ENCODE measurements around the gene LAPTM5. TPM values are rescaled to one million over a fixed set of nuclear protein-coding genes. Genes with fewer than 3 reads are reported as not detected.

The LAPTM5 gene
- total RNA-seq, 3 donors from 2014 or later = 41.3 to 130 (median 70.1) TPM

DNA sequence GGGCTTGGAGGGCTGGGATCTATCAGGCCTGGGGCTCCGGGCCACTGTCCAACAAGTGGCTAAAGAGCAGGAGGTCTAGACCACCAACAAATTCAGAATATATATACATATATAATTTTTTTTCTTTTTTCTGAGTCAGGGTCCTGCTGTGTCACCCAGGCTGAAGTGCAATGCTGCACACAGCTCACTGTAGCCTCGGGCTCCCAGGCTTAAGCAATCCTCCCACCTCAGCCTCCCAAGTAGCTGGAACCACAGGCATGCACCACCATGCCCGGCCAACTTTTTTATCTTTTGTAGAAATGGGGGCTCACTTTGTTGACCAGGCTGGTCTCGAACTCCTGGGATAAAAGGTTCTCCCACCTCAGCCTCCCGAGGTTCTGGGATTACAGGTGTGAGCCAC lies 6.8 kb upstream of the LAPTM5 start:
- intact Hi-C loops (cut with DNase I; ENCODE audit: low total_unique reads) = no loop called here
- Histone ChIP-seq H3K27me3 (no peaks in the 10 kb centered on the region), H3K27ac (no peak overlapping the region), H3K36me3 (no peaks in the 10 kb centered on the region), H3K4me1 (peaks cover 5 to 9% of the 10 kb centered on the region in 2 donors), H3K4me3 (no peak overlapping the region), H3K9me3 (no peaks in the 10 kb centered on the region)
- no peak for DNase-seq (ENCODE audit: low spot score in 2 of 2)
- no peak for TF ChIP-seq POLR2A (IDR thresholded peaks at IDR 0.05)
- TF ChIP-seq, protein P1, sequence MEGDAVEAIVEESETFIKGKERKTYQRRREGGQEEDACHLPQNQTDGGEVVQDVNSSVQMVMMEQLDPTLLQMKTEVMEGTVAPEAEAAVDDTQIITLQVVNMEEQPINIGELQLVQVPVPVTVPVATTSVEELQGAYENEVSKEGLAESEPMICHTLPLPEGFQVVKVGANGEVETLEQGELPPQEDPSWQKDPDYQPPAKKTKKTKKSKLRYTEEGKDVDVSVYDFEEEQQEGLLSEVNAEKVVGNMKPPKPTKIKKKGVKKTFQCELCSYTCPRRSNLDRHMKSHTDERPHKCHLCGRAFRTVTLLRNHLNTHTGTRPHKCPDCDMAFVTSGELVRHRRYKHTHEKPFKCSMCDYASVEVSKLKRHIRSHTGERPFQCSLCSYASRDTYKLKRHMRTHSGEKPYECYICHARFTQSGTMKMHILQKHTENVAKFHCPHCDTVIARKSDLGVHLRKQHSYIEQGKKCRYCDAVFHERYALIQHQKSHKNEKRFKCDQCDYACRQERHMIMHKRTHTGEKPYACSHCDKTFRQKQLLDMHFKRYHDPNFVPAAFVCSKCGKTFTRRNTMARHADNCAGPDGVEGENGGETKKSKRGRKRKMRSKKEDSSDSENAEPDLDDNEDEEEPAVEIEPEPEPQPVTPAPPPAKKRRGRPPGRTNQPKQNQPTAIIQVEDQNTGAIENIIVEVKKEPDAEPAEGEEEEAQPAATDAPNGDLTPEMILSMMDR (IDR thresholded peaks at IDR 0.05) = no peak
- TF ChIP-seq POLR2AphosphoS5 (IDR thresholded peaks at IDR 0.05) = no peak

- peaks cover 5 to 9% of the 10 kb centered on the region in 2 donors for H3K4me1 ChIP-seq
- no peak for DNase-seq (ENCODE audit: low spot score in 2 of 2)
- H3K36me3 ChIP-seq = no peaks in the 10 kb centered on the region
- intact Hi-C loops (cut with DNase I; ENCODE audit: low total_unique reads) = no loop called here
- TF ChIP-seq, protein P1 (IDR thresholded peaks at IDR 0.05) = no peak
- TF ChIP-seq POLR2A (IDR thresholded peaks at IDR 0.05) (no peak), POLR2AphosphoS5 (IDR thresholded peaks at IDR 0.05) (no peak)
- H3K9me3 ChIP-seq = no peaks in the 10 kb centered on the region
- H3K4me3 ChIP-seq = no peak overlapping the region
- H3K27ac ChIP-seq = no peak overlapping the region
- H3K27me3 ChIP-seq = no peaks in the 10 kb centered on the region
Observed at GRCh38 chr1:30763651-30764248, 6.2 kb upstream of the LAPTM5 start.

GRCh38 chr1:30762930-30763650 lies 5.5 kb upstream of the LAPTM5 start:
- no peak overlapping the region for H3K27ac ChIP-seq
- intact Hi-C loops (cut with DNase I; ENCODE audit: low total_unique reads) = no loop called here
- DNase-seq (ENCODE audit: low spot score in 2 of 2) = no peak
- H3K4me3 ChIP-seq = no peak overlapping the region
- no peaks in the 10 kb centered on the region for H3K36me3 ChIP-seq
- no peaks in the 10 kb centered on the region for H3K9me3 ChIP-seq
- no peaks in the 10 kb centered on the region for H3K27me3 ChIP-seq
- TF ChIP-seq POLR2A (IDR thresholded peaks at IDR 0.05) (no peak), POLR2AphosphoS5 (IDR thresholded peaks at IDR 0.05) (no peak)
- TF ChIP-seq, protein P1 (IDR thresholded peaks at IDR 0.05) = no peak
- H3K4me1 ChIP-seq = peaks cover 5 to 9% of the 10 kb centered on the region in 2 donors

DNA sequence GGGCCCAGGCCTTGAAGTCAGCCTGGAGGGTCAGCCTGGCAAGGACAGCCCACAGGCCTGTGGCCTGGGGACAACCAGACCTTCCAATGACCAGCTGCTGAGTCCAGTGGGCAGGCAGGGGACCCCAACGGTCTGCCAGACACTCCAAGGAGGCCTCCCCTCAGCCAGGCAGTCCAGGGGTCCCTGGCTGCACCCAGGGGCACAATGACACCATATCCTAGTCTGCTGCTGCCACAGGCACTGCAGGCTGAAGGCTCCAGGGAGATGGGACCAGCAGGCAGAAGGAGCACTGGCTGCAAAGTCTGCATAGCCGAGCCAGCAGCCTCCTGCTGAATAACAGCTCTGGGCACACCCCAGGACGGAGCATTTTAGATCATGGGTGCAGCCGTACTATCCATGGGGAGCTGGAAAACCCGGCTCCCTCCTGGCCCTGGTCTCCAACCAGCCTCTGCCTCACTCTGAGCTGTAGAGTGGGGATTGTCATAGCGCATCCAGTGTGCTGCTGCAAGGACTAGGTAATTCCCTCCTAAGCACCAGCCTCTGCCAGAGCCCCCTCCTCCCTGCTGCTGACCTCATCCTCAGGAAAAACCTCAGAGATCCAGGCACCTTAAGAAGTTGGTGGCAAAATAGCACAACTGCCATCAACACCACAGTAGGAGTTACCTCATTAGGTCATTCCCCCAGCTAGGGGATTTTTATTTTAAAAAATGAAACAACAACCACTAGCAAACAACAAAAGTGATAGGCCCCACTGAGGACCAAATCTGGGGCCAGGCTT lies 4.8 kb upstream of the LAPTM5 start:
- Histone ChIP-seq H3K9me3 (no peaks in the 10 kb centered on the region), H3K36me3 (no peaks in the 10 kb centered on the region), H3K27ac (no peak overlapping the region), H3K4me3 (no peak overlapping the region), H3K27me3 (no peaks in the 10 kb centered on the region), H3K4me1 (peaks cover 5 to 9% of the 10 kb centered on the region in 2 donors)
- no peak for TF ChIP-seq POLR2A (IDR thresholded peaks at IDR 0.05)
- TF ChIP-seq, protein P1 (IDR thresholded peaks at IDR 0.05) = no peak
- no peak for TF ChIP-seq POLR2AphosphoS5 (IDR thresholded peaks at IDR 0.05)
- no peak for DNase-seq (ENCODE audit: low spot score in 2 of 2)
- intact Hi-C loops (cut with DNase I; ENCODE audit: low total_unique reads) = no loop called here
